GM19372 (cell line): ENCODE measurements around the gene KCNIP4.

ENCODE experiments used
- ATAC-seq: cut with Tn5 transposase; IDR thresholded peaks from one replicate; pipeline ENCODE4 v1.9.1; 2021; ENCODE audit warnings: mild to moderate bottlenecking, low read depth, moderate library complexity; ENCODE audit not compliant: unreplicated experiment

Gene KCNIP4

GRCh38 chr4:21136051-21136630, 812.4 kb downstream of the KCNIP4 start:
- no peak for ATAC-seq

GRCh38 chr4:21134994-21135393, 813.6 kb downstream of the KCNIP4 start:
- ATAC-seq, result no peak

- ATAC-seq, result no peak
Measured at GRCh38 chr4:21130606-21131005, 818.0 kb downstream of the KCNIP4 start.

GRCh38 chr4:21126014-21126512, 822.5 kb downstream of the KCNIP4 start:
- ATAC-seq, result no peak

GRCh38 chr4:21118301-21118700, 830.3 kb downstream of the KCNIP4 start:
- no peak for ATAC-seq

- ATAC-seq, result no peak
Measured at GRCh38 chr4:21117541-21118180, 830.9 kb downstream of the KCNIP4 start.

GRCh38 chr4:21113496-21114223, 834.9 kb downstream of the KCNIP4 start:
- ATAC-seq, result no peak

- no peak for ATAC-seq
Measured at GRCh38 chr4:21102667-21103066, 845.9 kb downstream of the KCNIP4 start.

- no peak for ATAC-seq
Measured at GRCh38 chr4:21097865-21098264, 850.7 kb downstream of the KCNIP4 start.

- no peak for ATAC-seq
Measured at GRCh38 chr4:21097026-21097425, 851.5 kb downstream of the KCNIP4 start.

- ATAC-seq, result no peak
Measured at GRCh38 chr4:21092531-21092930, 856.0 kb downstream of the KCNIP4 start.

GRCh38 chr4:21090094-21090666, 858.4 kb downstream of the KCNIP4 start:
- ATAC-seq, result no peak

- no peak for ATAC-seq
Measured at GRCh38 chr4:21083413-21083812, 865.2 kb downstream of the KCNIP4 start.

GRCh38 chr4:21077967-21078366, 870.6 kb downstream of the KCNIP4 start:
- no peak for ATAC-seq

- ATAC-seq, result no peak
Measured at GRCh38 chr4:21067351-21067750, 881.2 kb downstream of the KCNIP4 start.

- no peak for ATAC-seq
Measured at GRCh38 chr4:21061902-21062301, 886.7 kb downstream of the KCNIP4 start.

- no peak for ATAC-seq
Measured at GRCh38 chr4:21046141-21046540, 902.4 kb downstream of the KCNIP4 start.

GRCh38 chr4:21045119-21045518, 903.5 kb downstream of the KCNIP4 start:
- no peak for ATAC-seq

GRCh38 chr4:21041708-21042107, 906.9 kb downstream of the KCNIP4 start:
- ATAC-seq, result no peak

- ATAC-seq, result no peak
Measured at GRCh38 chr4:21034728-21035127, 913.8 kb downstream of the KCNIP4 start.

- no peak for ATAC-seq
Measured at GRCh38 chr4:21032089-21032645, 916.4 kb downstream of the KCNIP4 start.
